ENCODE data around the gene CEP85L.

CEP85L gene

DNA sequence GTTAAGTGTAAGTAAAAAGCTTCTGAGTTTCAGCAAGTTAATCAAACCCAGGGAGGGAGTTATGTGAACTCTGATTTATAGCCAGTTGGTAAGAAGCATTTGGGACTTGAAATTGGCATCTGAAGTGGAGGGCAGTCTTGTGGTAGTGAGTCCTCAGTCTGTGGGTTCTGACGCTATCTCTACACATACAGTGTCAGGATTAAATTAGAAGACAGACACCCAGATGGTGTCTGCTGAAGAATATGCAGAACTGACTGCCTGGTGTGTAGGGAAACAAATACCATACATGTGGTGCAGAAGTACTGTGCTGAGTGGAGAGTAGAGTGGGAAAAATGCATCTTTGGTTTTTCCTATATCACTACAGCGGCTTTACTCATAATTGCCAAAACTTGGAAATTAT, 146.8 kb downstream of the CEP85L start:
- no peak overlapping the region for H3K4me3 ChIP-seq (replicated peaks; ENCODE audit: low read depth, low read length)
- TF ChIP-seq, protein P1, sequence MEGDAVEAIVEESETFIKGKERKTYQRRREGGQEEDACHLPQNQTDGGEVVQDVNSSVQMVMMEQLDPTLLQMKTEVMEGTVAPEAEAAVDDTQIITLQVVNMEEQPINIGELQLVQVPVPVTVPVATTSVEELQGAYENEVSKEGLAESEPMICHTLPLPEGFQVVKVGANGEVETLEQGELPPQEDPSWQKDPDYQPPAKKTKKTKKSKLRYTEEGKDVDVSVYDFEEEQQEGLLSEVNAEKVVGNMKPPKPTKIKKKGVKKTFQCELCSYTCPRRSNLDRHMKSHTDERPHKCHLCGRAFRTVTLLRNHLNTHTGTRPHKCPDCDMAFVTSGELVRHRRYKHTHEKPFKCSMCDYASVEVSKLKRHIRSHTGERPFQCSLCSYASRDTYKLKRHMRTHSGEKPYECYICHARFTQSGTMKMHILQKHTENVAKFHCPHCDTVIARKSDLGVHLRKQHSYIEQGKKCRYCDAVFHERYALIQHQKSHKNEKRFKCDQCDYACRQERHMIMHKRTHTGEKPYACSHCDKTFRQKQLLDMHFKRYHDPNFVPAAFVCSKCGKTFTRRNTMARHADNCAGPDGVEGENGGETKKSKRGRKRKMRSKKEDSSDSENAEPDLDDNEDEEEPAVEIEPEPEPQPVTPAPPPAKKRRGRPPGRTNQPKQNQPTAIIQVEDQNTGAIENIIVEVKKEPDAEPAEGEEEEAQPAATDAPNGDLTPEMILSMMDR (IDR thresholded peaks at IDR 0.05; ENCODE audit: low read depth, low read length, missing control alignments), result no peak
- DNase-seq (ENCODE audit: extremely low read depth, low read depth), result no peak

DNA sequence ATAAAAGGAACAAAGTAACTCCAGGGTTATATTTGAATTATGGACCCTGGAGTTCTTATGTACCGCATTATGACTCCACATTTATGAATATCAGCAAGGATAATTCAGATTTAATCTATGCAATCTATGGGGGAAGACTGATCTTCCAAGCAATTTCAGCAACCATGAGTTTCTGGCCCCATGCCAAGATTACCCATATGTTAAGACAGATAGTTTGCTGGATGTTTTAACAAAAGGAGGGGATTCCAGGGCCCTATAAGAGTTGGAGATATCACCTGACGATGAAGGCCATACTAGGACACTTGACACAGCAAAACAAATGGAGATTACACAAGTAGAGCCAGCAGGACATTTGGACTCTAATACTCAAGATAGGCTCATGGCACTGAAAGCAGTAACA, 149.2 kb downstream of the CEP85L start:
- TF ChIP-seq, protein P1 (IDR thresholded peaks at IDR 0.05; ENCODE audit: low read depth, low read length, missing control alignments), result no peak
- no peak overlapping the region for H3K4me3 ChIP-seq (replicated peaks; ENCODE audit: low read depth, low read length)
- DNase-seq (ENCODE audit: extremely low read depth, low read depth), result no peak

DNA sequence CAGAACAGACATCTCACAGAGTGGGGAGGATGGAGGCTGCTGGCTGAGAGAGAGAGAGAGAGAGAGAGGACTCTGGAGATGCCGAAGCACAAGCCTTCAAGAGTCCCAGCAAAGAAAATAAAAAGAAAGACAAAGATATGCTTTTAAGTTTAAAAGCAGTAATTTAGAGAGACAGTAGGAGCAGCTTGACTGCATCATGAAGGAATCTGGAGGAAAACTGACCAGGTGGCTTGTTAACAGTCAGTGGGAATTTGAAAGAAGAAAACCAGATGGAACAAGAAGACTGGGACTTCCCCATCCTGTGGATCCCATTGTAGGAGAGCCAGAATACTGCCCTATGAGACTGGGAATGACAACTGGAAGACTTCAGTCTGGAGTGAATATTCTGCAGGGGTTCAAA, 149.6 kb downstream of the CEP85L start:
- no peak overlapping the region for H3K4me3 ChIP-seq (replicated peaks; ENCODE audit: low read depth, low read length)
- TF ChIP-seq, protein P1 (IDR thresholded peaks at IDR 0.05; ENCODE audit: low read depth, low read length, missing control alignments), result no peak
- DNase-seq (ENCODE audit: extremely low read depth, low read depth), result no peak

DNA sequence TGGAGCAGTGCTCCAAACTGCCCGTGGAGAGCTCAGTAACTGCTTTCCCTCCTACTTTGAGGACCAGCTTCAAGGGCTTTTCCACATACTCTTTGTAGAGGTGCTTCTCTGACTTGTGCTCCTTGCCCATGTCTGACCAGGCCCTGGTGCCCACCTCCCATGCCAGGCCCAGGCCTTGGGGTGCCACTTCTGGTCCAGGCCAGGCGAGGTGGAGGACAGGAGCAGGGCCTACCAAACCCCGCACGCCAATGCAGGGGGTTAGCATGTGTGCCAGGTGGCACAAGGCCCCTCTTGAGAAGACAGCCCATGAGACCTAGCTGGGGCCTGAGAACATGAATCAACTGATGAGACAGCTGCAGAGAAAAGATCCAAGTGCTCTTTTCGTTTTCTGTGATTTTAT, 150.3 kb downstream of the CEP85L start:
- H3K4me3 ChIP-seq (replicated peaks; ENCODE audit: low read depth, low read length), result no peak overlapping the region
- no peak for DNase-seq (ENCODE audit: extremely low read depth, low read depth)
- TF ChIP-seq, protein P1 (IDR thresholded peaks at IDR 0.05; ENCODE audit: low read depth, low read length, missing control alignments), result no peak

DNA sequence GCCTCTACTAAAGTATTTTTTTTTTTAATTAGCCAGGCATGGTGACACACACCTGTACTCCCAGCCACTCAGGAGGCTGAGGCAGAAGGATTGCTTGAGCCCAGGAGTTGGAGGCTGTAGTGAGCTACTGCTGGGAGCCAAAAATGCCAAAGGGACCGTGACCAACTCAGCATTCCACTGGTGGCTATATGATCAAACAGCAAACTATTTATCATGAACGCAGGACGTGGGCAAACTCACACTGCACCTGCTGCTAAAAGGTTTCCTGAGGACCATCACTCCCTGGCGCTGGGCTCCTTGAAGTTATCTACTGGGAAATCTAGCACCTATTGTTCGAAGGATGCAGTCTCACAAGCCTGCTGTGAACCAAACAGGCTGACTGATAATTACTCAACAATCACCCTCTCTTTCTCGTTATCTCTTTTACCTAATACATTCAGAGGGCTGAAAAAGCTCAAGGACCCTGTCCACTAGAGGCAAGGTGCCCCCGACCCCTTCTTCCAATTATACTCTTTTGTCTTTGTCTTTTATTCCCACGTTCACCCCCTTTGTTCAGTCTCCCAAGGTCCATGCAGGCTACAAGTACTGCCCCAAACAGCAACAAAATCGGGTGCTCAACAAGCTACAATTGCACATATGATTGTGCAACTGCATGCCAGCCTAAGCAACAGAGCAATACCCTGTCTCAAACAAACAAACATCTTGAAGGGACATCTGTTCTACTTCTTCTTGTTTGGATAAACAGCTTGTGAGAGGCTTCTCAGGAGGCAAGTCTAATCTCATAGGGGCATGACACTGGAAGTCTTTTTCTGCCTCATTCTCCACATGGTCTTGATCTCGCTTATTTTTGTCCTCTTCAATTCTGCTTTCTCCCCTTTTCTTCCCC, 151.0 kb downstream of the CEP85L start:
- no peak overlapping the region for H3K4me3 ChIP-seq (replicated peaks; ENCODE audit: low read depth, low read length)
- DNase-seq (ENCODE audit: extremely low read depth, low read depth), result no peak
- TF ChIP-seq, protein P1 (IDR thresholded peaks at IDR 0.05; ENCODE audit: low read depth, low read length, missing control alignments), result no peak

DNA sequence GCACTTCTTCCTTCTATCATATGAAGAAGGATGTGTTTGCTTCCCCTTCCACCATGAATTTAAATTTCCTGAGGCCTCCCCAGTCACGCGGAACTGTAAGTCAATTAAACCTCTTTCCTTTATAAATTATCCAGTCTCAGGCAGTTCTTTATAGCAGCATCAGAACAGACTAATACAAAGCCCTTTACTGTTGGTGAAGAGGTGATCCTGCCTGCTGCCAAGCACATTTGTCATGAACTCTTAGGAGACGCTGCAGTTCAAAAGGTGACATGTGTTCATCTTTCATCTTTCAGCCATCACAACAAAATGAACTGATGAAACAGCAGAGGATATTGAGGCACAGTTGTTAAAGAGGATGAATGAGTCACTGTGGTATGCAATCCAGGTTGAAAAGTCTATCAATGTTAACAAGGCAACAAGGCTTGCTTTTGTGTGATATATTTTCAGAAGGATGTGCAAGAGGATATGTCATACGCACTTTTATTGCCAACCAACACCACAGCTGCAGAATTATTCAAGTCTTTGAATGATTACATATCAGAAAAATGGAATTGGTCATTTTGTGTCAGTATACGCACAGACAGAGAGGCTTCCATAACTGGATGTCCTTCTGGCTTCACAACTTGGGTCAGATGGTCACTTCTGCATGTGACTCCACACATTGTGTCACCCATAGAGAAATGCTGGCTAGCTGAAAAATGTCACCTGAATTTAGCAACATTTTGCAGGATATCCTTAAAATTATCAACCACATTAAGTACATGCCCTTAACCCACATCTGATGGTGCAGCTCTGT, 155.7 kb downstream of the CEP85L start:
- DNase-seq (ENCODE audit: extremely low read depth, low read depth), result no peak
- TF ChIP-seq, protein P1 (IDR thresholded peaks at IDR 0.05; ENCODE audit: low read depth, low read length, missing control alignments), result no peak
- H3K4me3 ChIP-seq (replicated peaks; ENCODE audit: low read depth, low read length), result no peak overlapping the region

Data from HFF-Myc (cell line).